ENCODE data around the gene PSAT1.

GRCh38 chr9:78289474-78289873 is 7.5 kb upstream of the PSAT1 start:
- TF ChIP-seq POLR2AphosphoS5 (IDR thresholded peaks at IDR 0.05; ENCODE audit: low read depth, low read length) (no peak), REST (IDR thresholded peaks at IDR 0.05; ENCODE audit: insufficient read depth in 1 of 2, low read depth in 2 of 2, low read length in 2 of 2) (no peak)
